GM23248 (cell line): Measurements from ENCODE around the gene ME2. TPM values are rescaled to one million over a fixed set of nuclear protein-coding genes. Genes with fewer than 3 reads are reported as not detected.
A peak's percentile ranks its signal among the peaks of the same experiment; 100 is the strongest.

Experiments
- DNase-seq: peaks from one replicate; pipeline ENCODE4 v3.0.0-alpha.2; 2015
- H2AFZ ChIP-seq: fragments of 200-600 bp; sonication (generic); 2 replicates; pipeline ENCODE4 v1.6.1; 2016; ENCODE audit warnings: antibody characterized with exemption
- H3F3A ChIP-seq: fragments of 200-600 bp; sonication (generic); 2 replicates; pipeline ENCODE4 v1.6.1; 2016; ENCODE audit warnings: mild to moderate bottlenecking, antibody characterized with exemption, mixed run types; ENCODE audit not compliant: insufficient read depth
- H3K27ac ChIP-seq: fragments of 200-600 bp; sonication (generic); 2 replicates; pipeline ENCODE4 v1.5.1; 2016; ENCODE audit warnings: mild to moderate bottlenecking
- H3K27me3 ChIP-seq: fragments of 200-600 bp; sonication (generic); replicated peaks from 2 replicates; pipeline ENCODE4 v1.6.1; 2016; ENCODE audit warnings: mild to moderate bottlenecking; ENCODE audit not compliant: insufficient read depth
- H3K36me3 ChIP-seq: fragments of 200-600 bp; sonication (generic); 2 replicates; pipeline ENCODE4 v1.6.1; 2016; ENCODE audit warnings: low read depth, mild to moderate bottlenecking
- H3K4me1 ChIP-seq: fragments of 200-600 bp; sonication (generic); 2 replicates; pipeline ENCODE4 v1.6.1; 2016; ENCODE audit warnings: mild to moderate bottlenecking; ENCODE audit not compliant: insufficient read depth
- H3K4me2 ChIP-seq: fragments of 200-600 bp; sonication (generic); one replicate; pipeline ENCODE4 v1.6.1; 2016; ENCODE audit warnings: mild to moderate bottlenecking; ENCODE audit not compliant: unreplicated experiment
- H3K4me3 ChIP-seq: fragments of 200-600 bp; sonication (generic); 2 replicates; pipeline ENCODE4 v1.5.1; 2016; ENCODE audit warnings: mild to moderate bottlenecking
- H3K79me2 ChIP-seq: fragments of 200-600 bp; sonication (generic); 2 replicates; pipeline ENCODE4 v1.6.1; 2016; ENCODE audit warnings: mild to moderate bottlenecking; ENCODE audit not compliant: insufficient read depth
- H3K9ac ChIP-seq: fragments of 200-600 bp; sonication (generic); 2 replicates; pipeline ENCODE4 v1.6.1; 2016; ENCODE audit warnings: mild to moderate bottlenecking
- H3K9me2 ChIP-seq: fragments of 200-600 bp; sonication (generic); 2 replicates; pipeline ENCODE4 v1.6.1; 2016; ENCODE audit warnings: mixed run types, mild to moderate bottlenecking, moderate library complexity; ENCODE audit not compliant: insufficient read depth
- H3K9me3 ChIP-seq: fragments of 200-600 bp; sonication (generic); one replicate; pipeline ENCODE4 v1.6.1; 2017; ENCODE audit warnings: low read depth
- H4K20me1 ChIP-seq: fragments of 200-600 bp; sonication (generic); 2 replicates; pipeline ENCODE4 v1.6.0; 2016; ENCODE audit not compliant: insufficient read depth
- EZH2 ChIP-seq: fragments of 200-600 bp; sonication (generic); IDR thresholded peaks from 2 replicates; pipeline ENCODE4 v1.6.1; 2018; ENCODE audit warnings: antibody characterized with exemption, mild to moderate bottlenecking; ENCODE audit not compliant: insufficient read depth, poor library complexity, severe bottlenecking
- EZH2phosphoT487 ChIP-seq: fragments of 200-600 bp; sonication (generic); IDR thresholded peaks from 2 replicates; pipeline ENCODE4 v1.6.1; 2018; ENCODE audit warnings: antibody characterized with exemption, moderate library complexity, mild to moderate bottlenecking, low read depth; ENCODE audit not compliant: insufficient read depth
- WGBS, 2 experiments: methylation state at CpG; one replicate each; pipeline ENCODE4 v1.1.6; 2015 to 2017; ENCODE audit warnings: low lambda C conversion rate in 2 of 2, low coverage in 1 of 2; ENCODE audit errors: missing lambda C conversion rate in 2 of 2; 5-methylcytosine and 5-hydroxymethylcytosine counted together
- in situ Hi-C: fragments of 300-500 bp; cut with MboI; formaldehyde crosslinking; loops from 2 replicates; pipeline ENCODE4 v1.15.0; 2020
- polyA plus RNA-seq: library from polyadenylated mRNA; unstranded; fragments of >200 nt; fragmentation: Nextera tagmentation; extraction: Ambion mirVana; gene quantifications from 2 replicates; pipeline ENCODE4 v1.2.1, GENCODE V29; 2016
- total RNA-seq: library from RNA; depleted of rRNA; stranded (reverse); fragments of >200 nt; shearing (Covaris generic); gene quantifications from 2 replicates; pipeline ENCODE4 v1.2.3, GENCODE V29; 2014

The ME2 gene
- total and polyA plus RNA-seq, 2 experiments from 2014 or later, result 24.1 to 32.2 TPM

GRCh38 chr18:50982802-50983179, 103.9 kb downstream of the ME2 start:
- TF ChIP-seq EZH2phosphoT487 (no peak), EZH2 (no peak)
- H3K4me2 ChIP-seq, result no peak overlapping the region
- H3K9me3 ChIP-seq, result no peaks in the 10 kb centered on the region
- peaks cover 7% of the 10 kb centered on the region for H3K36me3 ChIP-seq
- H3K9me2 ChIP-seq, result no peaks in the 10 kb centered on the region
- H4K20me1 ChIP-seq, result no peaks in the 10 kb centered on the region
- H3K4me3 ChIP-seq, result no peak overlapping the region
- H3K27ac ChIP-seq, result no peak overlapping the region
- H2AFZ ChIP-seq, result no peak overlapping the region
- peaks cover 18% of the 10 kb centered on the region for H3F3A ChIP-seq
- no peaks in the 10 kb centered on the region for H3K27me3 ChIP-seq
- DNase-seq, result peak; percentile 25
- in situ Hi-C loops, result no loop called here
- H3K9ac ChIP-seq, result no peak overlapping the region
- 96 to 100% methylated on average over 3 of the region's 3 CpGs for WGBS, 2 experiments
- H3K79me2 ChIP-seq, result 0 out of 2 replicates have a peak, but pooled peaks cover 4% of the 10 kb centered on the region
- peaks cover 24% of the 10 kb centered on the region for H3K4me1 ChIP-seq

- H2AFZ ChIP-seq, result no peak overlapping the region
- H4K20me1 ChIP-seq, result no peaks in the 10 kb centered on the region
- DNase-seq, result peak; percentile 84
- no peak overlapping the region for H3K4me3 ChIP-seq
- H3K9ac ChIP-seq, result no peak overlapping the region
- peak overlapping the region; percentile 16 for H3K4me2 ChIP-seq
- H3K27ac ChIP-seq, result peak overlapping the region; percentile 57
- no peaks in the 10 kb centered on the region for H3K36me3 ChIP-seq
- H3K27me3 ChIP-seq, result no peaks in the 10 kb centered on the region
- peaks cover 21% of the 10 kb centered on the region for H3F3A ChIP-seq
- in situ Hi-C loops, result no loop called here
- TF ChIP-seq EZH2, result no peak
- no peak for TF ChIP-seq EZH2phosphoT487
- no peaks in the 10 kb centered on the region for H3K79me2 ChIP-seq
- H3K9me3 ChIP-seq, result no peaks in the 10 kb centered on the region
- no peaks in the 10 kb centered on the region for H3K9me2 ChIP-seq
- H3K4me1 ChIP-seq, result peaks cover 19% of the 10 kb centered on the region
- 3 to 4% methylated on average over 2 of the region's 2 CpGs for WGBS, 2 experiments
Observed at GRCh38 chr18:50986360-50987087, 107.6 kb downstream of the ME2 start.

GRCh38 chr18:50987261-50987660, 108.3 kb downstream of the ME2 start:
- no peaks in the 10 kb centered on the region for H3K79me2 ChIP-seq
- no peaks in the 10 kb centered on the region for H4K20me1 ChIP-seq
- 11 to 16% methylated on average over 2 of the region's 2 CpGs for WGBS, 2 experiments
- no peak overlapping the region for H3K4me3 ChIP-seq
- H3K9me2 ChIP-seq, result no peaks in the 10 kb centered on the region
- no peak overlapping the region for H3K9ac ChIP-seq
- H3K4me2 ChIP-seq, result peak overlapping the region; percentile 16
- TF ChIP-seq EZH2 (no peak), EZH2phosphoT487 (no peak)
- H3K27me3 ChIP-seq, result no peaks in the 10 kb centered on the region
- no peaks in the 10 kb centered on the region for H3K36me3 ChIP-seq
- H3K4me1 ChIP-seq, result peaks cover 19% of the 10 kb centered on the region
- H3K27ac ChIP-seq, result peak overlapping the region; percentile 57
- peaks cover 21% of the 10 kb centered on the region for H3F3A ChIP-seq
- peak; percentile 25 for DNase-seq
- H3K9me3 ChIP-seq, result no peaks in the 10 kb centered on the region
- in situ Hi-C loops, result no loop called here
- H2AFZ ChIP-seq, result no peak overlapping the region

GRCh38 chr18:50989711-50990110, 110.8 kb downstream of the ME2 start:
- TF ChIP-seq EZH2, result no peak
- no peak for TF ChIP-seq EZH2phosphoT487
- WGBS, 2 experiments, result 86 to 94% methylated on average over 3 of the region's 3 CpGs

More at GRCh38 chr18:50989711-50990110, 110.8 kb downstream of the ME2 start:
- Histone ChIP-seq H3K79me2 (no peaks in the 10 kb centered on the region), H3K9ac (no peak overlapping the region), H3K4me1 (peaks cover 19% of the 10 kb centered on the region), H3K27me3 (no peaks in the 10 kb centered on the region), H3K36me3 (no peaks in the 10 kb centered on the region), H3K4me2 (no peak overlapping the region), H2AFZ (no peak overlapping the region), H3K27ac (no peak overlapping the region), H3K4me3 (no peak overlapping the region), H4K20me1 (no peaks in the 10 kb centered on the region), H3K9me2 (no peaks in the 10 kb centered on the region), H3F3A (peaks cover 21% of the 10 kb centered on the region), H3K9me3 (no peaks in the 10 kb centered on the region)
- in situ Hi-C loops, result no loop called here
- no peak for DNase-seq
